AML-193 (cell line): ENCODE data around the gene RNASE4.

Experiments
- DNase-seq, 2 experiments: peaks; one replicate each; lab custom pipeline; 2025; lab: John Stamatoyannopoulos, UW

Gene RNASE4

GRCh38 chr14:20743556-20743955, 59.2 kb downstream of the RNASE4 start:
- DNase-seq = no peak

DNA sequence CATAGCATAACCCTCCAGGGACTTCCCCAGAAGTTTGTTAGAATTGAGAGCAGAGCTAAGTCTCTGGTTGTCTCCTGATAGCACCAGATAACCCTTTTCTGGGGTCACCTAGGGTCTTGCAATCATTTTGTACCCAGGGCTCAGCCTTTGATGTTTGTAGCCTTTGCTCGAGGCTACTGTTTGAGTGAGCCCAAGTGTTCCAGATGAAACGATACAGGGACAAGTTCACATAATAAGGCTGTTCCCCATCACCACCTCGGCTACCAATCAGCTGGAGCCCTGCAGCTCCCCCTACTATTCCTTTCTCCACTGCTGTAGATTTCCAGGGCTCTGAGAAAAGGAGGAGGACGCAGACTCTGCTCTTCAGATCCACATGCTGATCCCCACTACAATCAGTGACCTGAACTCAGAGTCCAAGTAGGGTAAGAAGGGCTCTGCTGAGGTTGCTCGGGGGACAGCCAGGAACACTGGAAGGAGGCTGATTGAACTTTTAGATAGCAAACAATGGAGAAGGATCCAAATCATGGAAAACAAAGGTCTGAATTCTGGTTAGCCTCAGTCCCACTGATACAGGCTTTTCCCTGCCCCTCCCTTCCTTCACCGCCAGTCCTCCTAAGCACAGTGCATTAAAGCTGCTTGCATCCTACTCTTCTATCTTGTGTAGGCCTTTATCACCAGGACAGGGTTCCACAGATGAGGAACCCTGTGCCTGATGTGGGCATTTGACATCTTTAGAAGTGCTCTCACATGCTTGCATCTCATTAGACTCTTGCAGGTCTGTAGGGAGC, 61.4 kb downstream of the RNASE4 start, which contains the start of gene EDDM3A:
TSS of gene EDDM3A (plus strand) at position 317 of the 788 bp plus-strand sequence. CDS start 1,694 bp downstream, outside the sequence.
- DNase-seq = no peak

GRCh38 chr14:20746566-20746965, 62.2 kb downstream of the RNASE4 start:
- DNase-seq = no peak

- no peak for DNase-seq
Observed at GRCh38 chr14:20748439-20748838, 64.1 kb downstream of the RNASE4 start.

DNA sequence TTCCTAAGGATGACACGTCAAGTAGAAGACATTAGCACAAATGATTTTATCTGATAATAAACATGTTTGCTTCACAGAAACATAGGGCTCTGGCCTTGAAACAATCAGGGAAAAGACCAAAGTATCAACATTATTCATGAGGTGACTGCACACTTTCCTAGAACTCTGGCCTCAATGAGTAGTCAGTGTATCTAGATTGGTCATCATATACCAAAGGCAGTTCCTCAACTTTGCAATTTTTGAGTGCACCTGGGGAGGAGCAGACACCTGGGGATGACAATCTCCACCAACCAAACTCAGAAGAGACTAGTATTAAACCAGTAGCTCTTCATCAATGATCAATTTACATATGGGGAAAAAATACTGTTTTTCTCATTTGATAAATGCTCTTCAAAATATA, 65.8 kb downstream of the RNASE4 start:
- DNase-seq = no peak
